H1 (cell line): ENCODE measurements around the gene ZNF134. TPM values are rescaled to one million over a fixed set of nuclear protein-coding genes. Genes with fewer than 3 reads are reported as not detected.
A peak's percentile ranks its signal among the peaks of the same experiment; 100 is the strongest.

Experiments used
- CTCF ChIA-PET: fragments of 300-600 bp; sonication (Branson Sonifier 250); formaldehyde crosslinking; loops from one replicate; lab custom pipeline; 2021; ENCODE audit not compliant: partially characterized antibody; lab: Charles Lee
- POLR2A ChIA-PET: fragments of 300-600 bp; sonication (Branson Sonifier 250); formaldehyde crosslinking; loops from one replicate; lab custom pipeline; 2021; ENCODE audit warnings: inconsistent platforms; ENCODE audit not compliant: partially characterized antibody; lab: Charles Lee
- DNase-seq, 2 experiments: peaks; one replicate each; pipeline versions ENCODE4 v3.0.0 to v3.0.0-alpha.2; 2010 to 2022; ENCODE audit warnings: low spot score in 2 of 2, low read depth in 1 of 2, mixed read lengths in 1 of 2
- FAIRE-seq: peaks from 2 replicates; lab custom pipeline; 2011; peaks lifted over from hg19 to GRCh38; lab: Jason Lieb, UNC
- H2AFZ ChIP-seq: 2 replicates; pipeline ENCODE4 v1.8.1; 2012; ENCODE audit warnings: low read length, inconsistent platforms
- H2AK5ac ChIP-seq: 2 replicates; pipeline ENCODE4 v1.6.1; 2013; ENCODE audit warnings: low read depth, low read length
- H2BK120ac ChIP-seq: replicated peaks from 2 replicates; pipeline ENCODE3; 2013; ENCODE audit warnings: low read depth, low read length, inconsistent platforms
- H2BK12ac ChIP-seq: 2 replicates; pipeline ENCODE4 v1.6.1; 2013; ENCODE audit warnings: low read depth, low read length
- H2BK15ac ChIP-seq: 2 replicates; pipeline ENCODE4 v1.6.1; 2013; ENCODE audit warnings: low read length
- H2BK20ac ChIP-seq: 2 replicates; pipeline ENCODE4 v1.6.1; 2013; ENCODE audit warnings: low read length
- H2BK5ac ChIP-seq: 2 replicates; pipeline ENCODE4 v1.6.1; 2013; ENCODE audit warnings: low read depth, low read length
- H3K14ac ChIP-seq: 2 replicates; pipeline ENCODE4 v1.6.1; 2013; ENCODE audit warnings: inconsistent platforms; ENCODE audit not compliant: insufficient read length
- H3K18ac ChIP-seq: 2 replicates; pipeline ENCODE4 v1.6.1; 2013; ENCODE audit warnings: low read length; ENCODE audit errors: extremely low read depth
- H3K23ac ChIP-seq: 2 replicates; pipeline ENCODE4 v1.6.1; 2013; ENCODE audit warnings: inconsistent platforms; ENCODE audit not compliant: insufficient read length
- H3K23me2 ChIP-seq: 2 replicates; pipeline ENCODE4 v1.6.1; 2013; ENCODE audit warnings: low read depth, low read length
- H3K27ac ChIP-seq: 2 replicates; pipeline ENCODE4 v1.6.1; 2011; ENCODE audit warnings: low read depth, low read length, inconsistent platforms
- H3K27me3 ChIP-seq, 4 experiments: replicated peaks in 1 of 4; 1 replicate in 1 of 4; 2 replicates in 3 of 4; pipeline versions ENCODE4 v1.6.1 to v1.8.1; 2011 to 2013; ENCODE audit warnings: low read length in 3 of 4, mild to moderate bottlenecking in 3 of 4, inconsistent platforms in 2 of 4, mixed read lengths in 2 of 4, moderate library complexity in 1 of 4; ENCODE audit not compliant: control insufficient read depth in 3 of 4, insufficient read depth in 3 of 4; ENCODE audit errors: extremely low read depth in 1 of 4
- H3K36me3 ChIP-seq, 4 experiments: 2 replicates each; pipeline versions ENCODE4 v1.6.1 to v1.8.1; 2011 to 2013; ENCODE audit warnings: mild to moderate bottlenecking in 4 of 4, low read length in 3 of 4, moderate library complexity in 2 of 4, control low read depth in 1 of 4, inconsistent platforms in 1 of 4; ENCODE audit not compliant: insufficient read depth in 4 of 4, control insufficient read depth in 2 of 4
- H3K4ac ChIP-seq: replicated peaks from 2 replicates; pipeline ENCODE3; 2013; ENCODE audit warnings: low read length, low read depth, mixed read lengths, inconsistent platforms; ENCODE audit not compliant: insufficient read length
- H3K4me1 ChIP-seq, 4 experiments: replicated peaks in 1 of 4; 1 replicate in 1 of 4; 2 replicates in 3 of 4; pipeline versions ENCODE4 v1.6.1 to v1.8.1; 2011 to 2013; ENCODE audit warnings: low read length in 3 of 4, inconsistent platforms in 2 of 4, mixed read lengths in 1 of 4; ENCODE audit not compliant: insufficient read depth in 4 of 4, control insufficient read depth in 3 of 4
- H3K4me2 ChIP-seq, 2 experiments: 2 replicates each; pipeline versions ENCODE4 v1.6.1 to v1.8.1; 2011 to 2013; ENCODE audit warnings: low read depth in 2 of 2, low read length in 2 of 2, control low read depth in 1 of 2, inconsistent platforms in 1 of 2, mild to moderate bottlenecking in 1 of 2; ENCODE audit not compliant: insufficient read depth in 1 of 2
- H3K4me3 ChIP-seq, 4 experiments: fragments of 200-600, 300-600 bp in 1 of 4; sonication (generic), shearing (Covaris generic), sonication (Bioruptor Twin) in 1 of 4; 2 replicates each; pipeline versions ENCODE4 v1.5.1 to v1.8.1; 2011 to 2016; ENCODE audit warnings: low read length in 4 of 4, low read depth in 3 of 4, control low read depth in 2 of 4, inconsistent platforms in 2 of 4, mild to moderate bottlenecking in 2 of 4, mixed read lengths in 1 of 4, moderate library complexity in 1 of 4; ENCODE audit not compliant: insufficient read depth in 2 of 4; ENCODE audit errors: extremely low read depth in 1 of 4
- H3K56ac ChIP-seq: replicated peaks from 2 replicates; pipeline ENCODE3; 2013; ENCODE audit warnings: low read depth, mild to moderate bottlenecking, mixed read lengths, low read length, inconsistent platforms; ENCODE audit not compliant: insufficient read length
- H3K79me1 ChIP-seq: 2 replicates; pipeline ENCODE4 v1.6.1; 2013; ENCODE audit warnings: low read depth, low read length, control low read depth
- H3K79me2 ChIP-seq, 2 experiments: 2 replicates each; pipeline versions ENCODE4 v1.6.1 to v1.8.1; 2012 to 2013; ENCODE audit warnings: low read length in 2 of 2, mild to moderate bottlenecking in 2 of 2, inconsistent platforms in 1 of 2; ENCODE audit not compliant: insufficient read depth in 2 of 2, control insufficient read depth in 1 of 2
- H3K9ac ChIP-seq, 4 experiments: replicated peaks in 1 of 4; 1 replicate in 1 of 4; 2 replicates in 3 of 4; pipeline versions ENCODE4 v1.6.1 to v1.8.1; 2011 to 2013; ENCODE audit warnings: low read depth in 3 of 4, low read length in 3 of 4, control low read depth in 2 of 4, mild to moderate bottlenecking in 2 of 4, moderate library complexity in 2 of 4, inconsistent platforms in 1 of 4; ENCODE audit errors: extremely low read depth in 1 of 4
- H3K9me3 ChIP-seq, 2 experiments: 2 replicates each; pipeline versions ENCODE4 v1.6.1 to v1.8.1; 2012 to 2013; ENCODE audit warnings: mild to moderate bottlenecking in 2 of 2, moderate library complexity in 2 of 2, control low read depth in 1 of 2, inconsistent platforms in 1 of 2, low read depth in 1 of 2, low read length in 1 of 2, mixed read lengths in 1 of 2; ENCODE audit not compliant: insufficient read depth in 2 of 2
- H4K20me1 ChIP-seq, 2 experiments: replicated peaks in 1 of 2; 2 replicates each; pipeline versions ENCODE3 to v1.8.1; 2011 to 2013; ENCODE audit warnings: inconsistent platforms in 2 of 2, low read length in 2 of 2, mild to moderate bottlenecking in 1 of 2; ENCODE audit not compliant: insufficient read depth in 2 of 2, control insufficient read depth in 1 of 2
- H4K5ac ChIP-seq: 2 replicates; pipeline ENCODE4 v1.6.1; 2013; ENCODE audit warnings: low read length, low read depth, mixed read lengths, inconsistent platforms; ENCODE audit not compliant: insufficient read length
- H4K8ac ChIP-seq: 2 replicates; pipeline ENCODE4 v1.8.0; 2013; ENCODE audit warnings: mild to moderate bottlenecking, moderate library complexity, low read length, inconsistent platforms; ENCODE audit not compliant: insufficient read depth; ENCODE audit errors: extremely low read depth
- H4K91ac ChIP-seq: replicated peaks from 2 replicates; pipeline ENCODE3; 2013; ENCODE audit warnings: low read length, mixed read lengths, inconsistent platforms; ENCODE audit not compliant: insufficient read length
- CHD1 ChIP-seq: IDR thresholded peaks from 2 replicates; pipeline ENCODE4 v1.6.1; 2012; ENCODE audit warnings: low read depth, low read length, improper control_type of control experiment
- JUN ChIP-seq: IDR thresholded peaks from 2 replicates; pipeline ENCODE4 v1.6.1; 2011; ENCODE audit warnings: low read depth, mild to moderate bottlenecking, improper control_type of control experiment, low read length
- KDM4A ChIP-seq: IDR thresholded peaks from one replicate; pipeline ENCODE4 v1.7.1; 2012; ENCODE audit warnings: low read depth, mild to moderate bottlenecking, moderate library complexity, low read length, inconsistent platforms; ENCODE audit not compliant: severe bottlenecking
- RAD21 ChIP-seq, 2 experiments: IDR thresholded peaks in 1 of 2; conservative IDR thresholded peaks in 1 of 2; 2 replicates each; pipeline ENCODE4 v1.6.1; 2011; ENCODE audit warnings: low read depth in 2 of 2, low read length in 2 of 2, improper control_type of control experiment in 1 of 2, inconsistent platforms in 1 of 2, mild to moderate bottlenecking in 1 of 2, moderate library complexity in 1 of 2
- SIX5 ChIP-seq: IDR thresholded peaks from 2 replicates; pipeline ENCODE4 v1.6.1; 2011; ENCODE audit warnings: mild to moderate bottlenecking, low read depth, low read length
- WGBS, 2 experiments: shearing (Covaris generic) in 1 of 2; methylation state at CpG; one replicate each; pipeline versions ENCODE4 v1.1.6 to v1.1.7; 2013 to 2015; ENCODE audit warnings: low lambda C conversion rate in 2 of 2, mixed read lengths in 2 of 2, inconsistent platforms in 1 of 2, low coverage in 1 of 2, missing lambda C conversion rate in 1 of 2; ENCODE audit not compliant: insufficient replicate concordance in 2 of 2, insufficient coverage in 1 of 2, insufficient read length in 1 of 2; ENCODE audit errors: extremely low coverage in 1 of 2, missing lambda C conversion rate in 1 of 2; 5-methylcytosine and 5-hydroxymethylcytosine counted together
- polyA plus RNA-seq, 7 experiments: library from polyadenylated mRNA; depleted of rRNA in 3 of 7; stranded (reverse) in 5 of 7; unstranded in 2 of 7; fragments of >200 nt in 5 of 7; fragments of 200-250 nt in 2 of 7; gene quantifications; 1 replicate in 5 of 7; 2 replicates in 1 of 7; 4 replicates in 1 of 7; pipeline versions ENCODE4 v1.2.1 to v1.2.3, GENCODE V29; 2011 to 2013; ENCODE audit warnings: missing spikeins in 2 of 7, mixed read lengths in 2 of 7
- total RNA-seq: library from RNA; stranded (reverse); fragmentation: NEBNext Ultra II Directional; extraction: Animal tissue kit (Norgen Biotek cat#: 25700); gene quantifications from 2 replicates; pipeline ENCODE4 v1.2.1, GENCODE V29; 2021
- TF ChIP-seq, protein P1 (sequence below), 3 experiments: IDR thresholded peaks; 1 replicate in 2 of 3; 2 replicates in 1 of 3; pipeline versions ENCODE4 v1.5.1 to v1.6.1; 2011; ENCODE audit warnings: low read length in 3 of 3, mild to moderate bottlenecking in 3 of 3, inconsistent platforms in 2 of 3, low read depth in 1 of 3, moderate library complexity in 1 of 3; ENCODE audit not compliant: insufficient read depth in 1 of 3; ENCODE audit errors: control extremely low read depth in 1 of 3

The ZNF134 gene
- total and polyA plus RNA-seq, 2 of the 8 experiments (the other 6 are each of a cell fraction or from before 2014, with no cell fraction given), result 16.6 to 54.6 TPM

GRCh38 chr19:57651654-57651996 is 37.6 kb downstream of the ZNF134 start:
- Histone ChIP-seq H2BK5ac (peak overlapping the region; percentile 37; the same call in 1 of the 2 replicates), H3K4me1 (peaks cover 0 to 2% (median 0%) of the 10 kb centered on the region in 4 experiments; a peak in 1 of 7 replicates), H3K27ac (no peak overlapping the region), H3K27me3 (peaks cover 0 to 2% (median 0%) of the 10 kb centered on the region in 4 experiments; a peak in 1 of 7 replicates), H3K36me3 (no peaks in the 10 kb centered on the region), H3K18ac (peak overlapping the region; percentile 66), H3K14ac (no peak overlapping the region), H4K20me1 (no peaks in the 10 kb centered on the region), H2AFZ (peak overlapping the region; percentile 95), H3K79me2 (no peaks in the 10 kb centered on the region), H3K9me3 (no peaks in the 10 kb centered on the region), H3K23ac (no peak overlapping the region), H2BK12ac (no peak overlapping the region), H2AK5ac (0 out of 2 replicates have a peak overlapping the region, but pooled peaks have one; percentile 13), H3K4me3 (no peak overlapping the region), H3K79me1 (no peaks in the 10 kb centered on the region), H4K5ac (no peak overlapping the region), H3K4ac (no peak overlapping the region), H2BK20ac (no peak overlapping the region), H3K56ac (no peak overlapping the region), H3K4me2 (peak overlapping the region in 1 of 2 experiments; percentile 47; a peak in 2 of 4 replicates), H3K9ac (no peak overlapping the region), H2BK120ac (no peak overlapping the region), H4K91ac (no peak overlapping the region), H4K8ac (no peak overlapping the region), H3K23me2 (no peaks in the 10 kb centered on the region; the same call in 1 of the 2 replicates), H2BK15ac (no peak overlapping the region)
- WGBS, 2 experiments, result 80% methylated on average over 6 of the region's 6 CpGs; no CpG with 5 or more reads in 1 of the 2 experiments
- ChIA-PET POLR2A (interaction anchor here (1.1 to 2.3 kb wide), 3 partner anchors 13 to 55 kb away, joined by 4 to 15 read pairs (median 4); no protein-coding TSS in a partner anchor), CTCF (interaction anchor here (0.8 to 2.9 kb wide), 7 partner anchors 13 to 52 kb away, joined by 3 to 14 read pairs (median 3); partner anchors contain the start of genes ZNF530 and ZNF551)
- FAIRE-seq, result no peak
- TF ChIP-seq CHD1 (no peak), RAD21 (IDR thresholded peaks at IDR 0.05 in 1 of 2, conservative IDR thresholded peaks at IDR 0.05 in 1 of 2; ENCODE audit: low read depth in 2 of 2, low read length in 2 of 2) (peak in 1 of 2 experiments; percentile 19; a peak in 2 of 4 replicates), JUN (no peak), SIX5 (no peak), KDM4A (peak; percentile 24)
- TF ChIP-seq, protein P1, sequence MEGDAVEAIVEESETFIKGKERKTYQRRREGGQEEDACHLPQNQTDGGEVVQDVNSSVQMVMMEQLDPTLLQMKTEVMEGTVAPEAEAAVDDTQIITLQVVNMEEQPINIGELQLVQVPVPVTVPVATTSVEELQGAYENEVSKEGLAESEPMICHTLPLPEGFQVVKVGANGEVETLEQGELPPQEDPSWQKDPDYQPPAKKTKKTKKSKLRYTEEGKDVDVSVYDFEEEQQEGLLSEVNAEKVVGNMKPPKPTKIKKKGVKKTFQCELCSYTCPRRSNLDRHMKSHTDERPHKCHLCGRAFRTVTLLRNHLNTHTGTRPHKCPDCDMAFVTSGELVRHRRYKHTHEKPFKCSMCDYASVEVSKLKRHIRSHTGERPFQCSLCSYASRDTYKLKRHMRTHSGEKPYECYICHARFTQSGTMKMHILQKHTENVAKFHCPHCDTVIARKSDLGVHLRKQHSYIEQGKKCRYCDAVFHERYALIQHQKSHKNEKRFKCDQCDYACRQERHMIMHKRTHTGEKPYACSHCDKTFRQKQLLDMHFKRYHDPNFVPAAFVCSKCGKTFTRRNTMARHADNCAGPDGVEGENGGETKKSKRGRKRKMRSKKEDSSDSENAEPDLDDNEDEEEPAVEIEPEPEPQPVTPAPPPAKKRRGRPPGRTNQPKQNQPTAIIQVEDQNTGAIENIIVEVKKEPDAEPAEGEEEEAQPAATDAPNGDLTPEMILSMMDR (IDR thresholded peaks at IDR 0.05; ENCODE audit: control extremely low read depth in 1 of 3, insufficient read depth in 1 of 3, low read depth in 1 of 3, low read length in 3 of 3), result peak in 2 of 3 experiments; percentile 27 to 47; a peak in 2 of 4 replicates
- DNase-seq, result peak in 1 of 2 experiments; percentile 46
